Natural killer cell (primary cell): ENCODE data around the gene CDH8. TPM values are rescaled to one million over a fixed set of nuclear protein-coding genes. Genes with fewer than 3 reads are reported as not detected.

ENCODE experiments used
- ATAC-seq, 3 donors: fragments of 150-1000 bp in 2 of 3; fragments of 200-7000 bp in 1 of 3; cut with Tn5 transposase; 1 replicate in 1 of 3; 2 replicates in 2 of 3; pipeline ENCODE4 v1.10.0; 2021; ENCODE audit warnings: mild to moderate bottlenecking in 2 of 3, moderate library complexity in 2 of 3
- DNase-seq, 2 donors: peaks; one replicate each; pipeline versions ENCODE4 v3.0.0 to v3.0.0-alpha.2; 2013 to 2021; ENCODE audit warnings: mixed read lengths in 1 of 2
- H3K27ac ChIP-seq: one replicate; pipeline ENCODE4 v1.5.1; 2013; ENCODE audit warnings: mild to moderate bottlenecking, low read length
- H3K27me3 ChIP-seq: one replicate; pipeline ENCODE4 v1.6.1; 2013; ENCODE audit warnings: low read length; ENCODE audit not compliant: control insufficient read depth, insufficient read depth
- H3K36me3 ChIP-seq: one replicate; pipeline ENCODE4 v1.6.1; 2013; ENCODE audit warnings: low read length; ENCODE audit not compliant: control insufficient read depth, insufficient read depth
- H3K4me1 ChIP-seq: one replicate; pipeline ENCODE4 v1.6.1; 2013; ENCODE audit warnings: low read length; ENCODE audit not compliant: control insufficient read depth, insufficient read depth
- H3K4me3 ChIP-seq: one replicate; pipeline ENCODE4 v1.5.1; 2013; ENCODE audit warnings: low read length
- H3K9me3 ChIP-seq: one replicate; pipeline ENCODE4 v1.6.1; 2013; ENCODE audit warnings: low read length; ENCODE audit not compliant: control insufficient read depth, insufficient read depth
- H3K27ac Mint-ChIP-seq, 2 donors: one replicate each; pipeline ENCODE4 v1.8.0; 2022; ENCODE audit warnings: mild to moderate bottlenecking in 2 of 2, mixed read lengths in 2 of 2, moderate library complexity in 1 of 2
- H3K27me3 Mint-ChIP-seq, 2 donors: one replicate each; pipeline ENCODE4 v1.8.0; 2022; ENCODE audit warnings: low read depth in 2 of 2, mixed read lengths in 2 of 2
- H3K36me3 Mint-ChIP-seq: one replicate; pipeline ENCODE4 v1.8.0; 2022; ENCODE audit warnings: mixed read lengths
- H3K4me1 Mint-ChIP-seq, 2 donors: one replicate each; pipeline ENCODE4 v1.8.0; 2022; ENCODE audit warnings: mixed read lengths in 2 of 2
- H3K4me3 Mint-ChIP-seq: one replicate; pipeline ENCODE4 v1.8.0; 2022; ENCODE audit warnings: mild to moderate bottlenecking, moderate library complexity, mixed read lengths
- H3K9me3 Mint-ChIP-seq, 2 donors: one replicate each; pipeline ENCODE4 v1.8.0; 2022; ENCODE audit warnings: mixed read lengths in 2 of 2
- WGBS: methylation state at CpG from one replicate; pipeline ENCODE4 v1.1.7; 2013; ENCODE audit warnings: missing lambda C conversion rate; ENCODE audit not compliant: insufficient coverage; 5-methylcytosine and 5-hydroxymethylcytosine counted together
- intact Hi-C: fragments of 100-400 bp; cut with micrococcal nuclease; formaldehyde crosslinking; loops from one replicate; pipeline ENCODE4 v1.14.2; 2022
- total RNA-seq, 4 donors: library from RNA; stranded (reverse); fragments of 120-200 nt in 1 of 4; gene quantifications; one replicate each; pipeline versions ENCODE4 v1.2.3 to v1.2.4, GENCODE V29; 2013 to 2022
- TF ChIP-seq, protein P1 (sequence below): fragments of 200-600 bp; IDR thresholded peaks from one replicate; pipeline ENCODE4 v1.8.0; 2022; ENCODE audit warnings: antibody characterized with exemption

Gene CDH8
- total RNA-seq, 3 donors from 2014 or later (not counting 1 experiment from before 2014, with no cell fraction given), result not detected

DNA sequence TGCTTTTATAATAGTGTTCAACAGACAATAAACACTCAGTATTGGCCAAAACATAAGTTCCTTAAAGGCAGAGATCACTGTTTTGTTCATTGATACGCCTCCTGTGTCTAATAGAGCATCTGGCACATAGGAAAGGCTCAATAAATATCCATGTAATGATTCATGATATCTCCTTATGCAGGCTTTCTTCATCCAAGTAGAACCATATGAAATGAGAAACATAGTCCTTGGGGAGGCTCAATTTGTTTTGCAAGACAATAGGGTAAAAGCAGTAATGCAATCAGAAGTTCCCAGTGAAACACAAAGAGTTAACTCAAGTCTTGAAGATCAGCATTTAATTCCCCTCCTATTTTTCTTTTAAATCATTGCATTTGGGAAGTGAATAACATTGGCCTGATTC, 16.4 kb downstream of the CDH8 start:
- TF ChIP-seq, protein P1, sequence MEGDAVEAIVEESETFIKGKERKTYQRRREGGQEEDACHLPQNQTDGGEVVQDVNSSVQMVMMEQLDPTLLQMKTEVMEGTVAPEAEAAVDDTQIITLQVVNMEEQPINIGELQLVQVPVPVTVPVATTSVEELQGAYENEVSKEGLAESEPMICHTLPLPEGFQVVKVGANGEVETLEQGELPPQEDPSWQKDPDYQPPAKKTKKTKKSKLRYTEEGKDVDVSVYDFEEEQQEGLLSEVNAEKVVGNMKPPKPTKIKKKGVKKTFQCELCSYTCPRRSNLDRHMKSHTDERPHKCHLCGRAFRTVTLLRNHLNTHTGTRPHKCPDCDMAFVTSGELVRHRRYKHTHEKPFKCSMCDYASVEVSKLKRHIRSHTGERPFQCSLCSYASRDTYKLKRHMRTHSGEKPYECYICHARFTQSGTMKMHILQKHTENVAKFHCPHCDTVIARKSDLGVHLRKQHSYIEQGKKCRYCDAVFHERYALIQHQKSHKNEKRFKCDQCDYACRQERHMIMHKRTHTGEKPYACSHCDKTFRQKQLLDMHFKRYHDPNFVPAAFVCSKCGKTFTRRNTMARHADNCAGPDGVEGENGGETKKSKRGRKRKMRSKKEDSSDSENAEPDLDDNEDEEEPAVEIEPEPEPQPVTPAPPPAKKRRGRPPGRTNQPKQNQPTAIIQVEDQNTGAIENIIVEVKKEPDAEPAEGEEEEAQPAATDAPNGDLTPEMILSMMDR, result no peak
- H3K27ac Mint-ChIP-seq, result no peak overlapping the region
- Histone ChIP-seq H3K27me3 (no peaks in the 10 kb centered on the region), H3K4me1 (no peaks in the 10 kb centered on the region), H3K36me3 (no peaks in the 10 kb centered on the region), H3K9me3 (no peaks in the 10 kb centered on the region), H3K4me3 (no peak overlapping the region), H3K27ac (no peak overlapping the region)
- no peak overlapping the region for H3K4me3 Mint-ChIP-seq
- no peaks in the 10 kb centered on the region for H3K36me3 Mint-ChIP-seq
- ATAC-seq, result no peak
- WGBS, result 67% methylated on average over 1 of the region's 1 CpG
- H3K4me1 Mint-ChIP-seq, result no peaks in the 10 kb centered on the region
- peaks cover 0 to 3% of the 10 kb centered on the region in 2 donors for H3K9me3 Mint-ChIP-seq
- no peaks in the 10 kb centered on the region for H3K27me3 Mint-ChIP-seq
- no peak for DNase-seq
- intact Hi-C loops, result no loop called here

DNA sequence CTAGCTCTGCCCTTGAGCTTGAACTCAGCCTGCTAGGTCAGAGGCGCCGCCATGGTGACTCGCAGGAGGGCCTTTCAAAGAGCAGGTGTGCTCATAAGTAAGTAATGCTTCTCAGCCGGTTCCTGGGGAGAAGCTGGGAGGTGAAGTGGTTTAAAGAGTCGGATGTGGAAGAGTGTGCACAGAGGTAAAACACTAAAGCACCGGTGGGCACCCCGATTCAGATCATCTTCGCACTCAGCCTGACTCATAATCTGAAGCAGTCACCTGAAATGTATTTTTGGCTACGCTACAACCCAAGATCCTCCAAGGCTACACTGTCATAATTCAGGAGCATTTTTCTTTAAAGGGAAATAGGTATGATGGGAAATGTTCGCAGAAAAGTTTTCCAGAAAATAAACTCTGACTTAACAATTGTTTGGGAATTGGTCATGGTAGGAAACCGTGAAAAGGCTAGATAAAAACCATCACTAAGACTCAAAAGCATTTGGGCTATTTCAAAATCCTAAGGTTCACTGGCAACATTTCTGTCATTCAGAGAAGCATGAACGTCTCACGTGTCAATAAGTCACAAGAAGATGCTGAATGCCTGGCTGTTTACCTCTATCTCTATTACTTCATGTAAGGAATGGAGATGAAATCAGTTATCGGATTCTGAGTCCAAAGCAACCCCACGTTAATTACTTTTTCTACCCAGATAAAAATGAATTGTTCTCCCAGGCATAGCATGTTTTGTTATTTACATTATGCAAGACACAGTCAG, 17.8 kb downstream of the CDH8 start:
- H3K4me3 Mint-ChIP-seq, result no peak overlapping the region
- peaks cover 3 to 5% of the 10 kb centered on the region in 2 donors for H3K9me3 Mint-ChIP-seq
- intact Hi-C loops, result no loop called here
- WGBS, result 85% methylated on average over 13 of the region's 15 CpGs
- H3K27me3 Mint-ChIP-seq, result no peaks in the 10 kb centered on the region
- TF ChIP-seq, protein P1, result no peak
- Histone ChIP-seq H3K4me3 (no peak overlapping the region), H3K27ac (no peak overlapping the region), H3K36me3 (no peaks in the 10 kb centered on the region), H3K4me1 (no peaks in the 10 kb centered on the region), H3K27me3 (no peaks in the 10 kb centered on the region), H3K9me3 (no peaks in the 10 kb centered on the region)
- no peaks in the 10 kb centered on the region for H3K36me3 Mint-ChIP-seq
- H3K4me1 Mint-ChIP-seq, result no peaks in the 10 kb centered on the region
- no peak for DNase-seq
- no peak for ATAC-seq
- no peak overlapping the region for H3K27ac Mint-ChIP-seq

DNA sequence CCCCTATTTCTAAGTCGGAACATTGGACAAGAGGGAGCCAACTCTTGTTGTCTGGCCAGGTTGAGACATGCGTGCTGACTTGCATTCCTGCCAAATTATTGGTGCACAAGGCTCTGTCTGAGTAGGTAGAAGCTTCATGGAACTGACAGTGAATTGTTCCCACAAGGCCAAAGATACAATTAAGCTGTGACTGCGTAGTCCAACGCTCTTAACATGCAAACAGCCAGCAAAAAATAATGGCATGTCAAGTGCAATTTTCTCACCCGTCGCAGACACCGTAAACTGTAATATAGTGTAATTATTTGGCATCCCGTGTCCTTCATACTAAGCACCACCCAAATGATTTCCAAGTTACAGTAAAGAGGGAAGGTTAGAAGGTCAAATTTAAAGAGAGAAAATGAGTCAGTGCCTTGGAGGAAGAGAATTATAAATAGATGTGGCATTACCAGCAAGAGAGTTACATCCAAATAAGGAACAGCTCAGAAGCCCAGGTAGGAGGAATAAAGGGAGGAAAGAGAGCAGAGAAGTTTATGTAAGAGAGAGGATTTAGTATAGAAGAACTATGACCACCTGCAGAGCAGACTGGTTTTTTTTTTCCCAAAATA, 21.8 kb downstream of the CDH8 start:
- ATAC-seq, result no peak
- TF ChIP-seq, protein P1, result no peak
- Histone ChIP-seq H3K4me3 (no peak overlapping the region), H3K27me3 (no peaks in the 10 kb centered on the region), H3K27ac (no peak overlapping the region), H3K4me1 (no peaks in the 10 kb centered on the region), H3K9me3 (no peaks in the 10 kb centered on the region), H3K36me3 (no peaks in the 10 kb centered on the region)
- H3K27me3 Mint-ChIP-seq, result no peaks in the 10 kb centered on the region
- H3K36me3 Mint-ChIP-seq, result no peaks in the 10 kb centered on the region
- no peaks in the 10 kb centered on the region for H3K4me1 Mint-ChIP-seq
- H3K9me3 Mint-ChIP-seq, result peaks cover 0 to 5% of the 10 kb centered on the region in 2 donors
- H3K27ac Mint-ChIP-seq, result no peak overlapping the region
- intact Hi-C loops, result no loop called here
- 85% methylated on average over 4 of the region's 8 CpGs for WGBS
- H3K4me3 Mint-ChIP-seq, result no peak overlapping the region
- no peak for DNase-seq
